OCI-LY1 (cell line): ENCODE data around the gene SCRN2.
A peak's percentile ranks its signal among the peaks of the same experiment; 100 is the strongest.

Experiments
- H2AFZ ChIP-seq: fragments of 200-600 bp; sonication (generic), shearing (Covaris generic); 2 replicates; pipeline ENCODE4 v1.6.0; 2014; ENCODE audit warnings: antibody characterized with exemption, mild to moderate bottlenecking, low read length
- H3F3A ChIP-seq: fragments of 200-600 bp; sonication (generic), shearing (Covaris generic); 2 replicates; pipeline ENCODE4 v1.6.0; 2014; ENCODE audit warnings: mild to moderate bottlenecking, antibody characterized with exemption, low read length, moderate library complexity; ENCODE audit not compliant: insufficient read depth
- H3K27ac ChIP-seq: fragments of 200-600 bp; sonication (generic); 2 replicates; pipeline ENCODE4 v1.5.1; 2014; ENCODE audit warnings: low read length, mixed run types, mild to moderate bottlenecking, low read depth; ENCODE audit not compliant: poor library complexity, severe bottlenecking
- H3K27me3 ChIP-seq: fragments of 200-600 bp; sonication (generic); 2 replicates; pipeline ENCODE4 v1.6.0; 2014; ENCODE audit warnings: antibody characterized with exemption, mild to moderate bottlenecking, low read length, moderate library complexity; ENCODE audit not compliant: insufficient read depth
- H3K36me3 ChIP-seq: fragments of 200-600 bp; sonication (generic); 2 replicates; pipeline ENCODE4 v1.6.1; 2014; ENCODE audit warnings: mild to moderate bottlenecking, antibody characterized with exemption, low read length, moderate library complexity, mixed read lengths; ENCODE audit not compliant: insufficient read depth
- H3K4me1 ChIP-seq: fragments of 200-600 bp; sonication (generic); 2 replicates; pipeline ENCODE4 v1.5.1; 2014; ENCODE audit warnings: mild to moderate bottlenecking, low read length, moderate library complexity; ENCODE audit not compliant: insufficient read depth, severe bottlenecking
- H3K4me2 ChIP-seq: fragments of 200-600 bp; sonication (generic), shearing (Covaris generic); 2 replicates; pipeline ENCODE4 v1.6.1; 2014; ENCODE audit warnings: low read length
- H3K4me3 ChIP-seq: fragments of 200-600 bp; sonication (generic); 2 replicates; pipeline ENCODE4 v1.5.1; 2014; ENCODE audit warnings: low read length, low read depth, mild to moderate bottlenecking, mixed read lengths; ENCODE audit not compliant: poor library complexity, severe bottlenecking
- H3K79me2 ChIP-seq: fragments of 200-600 bp; shearing (Covaris generic); 2 replicates; pipeline ENCODE4 v1.6.1; 2016; ENCODE audit warnings: mixed run types, low read length, mixed read lengths; ENCODE audit not compliant: insufficient read depth
- H3K9ac ChIP-seq: fragments of 200-600 bp; sonication (generic), shearing (Covaris generic); 2 replicates; pipeline ENCODE4 v1.6.1; 2014; ENCODE audit warnings: mild to moderate bottlenecking, low read length, mixed read lengths
- H3K9me2 ChIP-seq: fragments of 200-600 bp; sonication (generic), shearing (Covaris generic); 2 replicates; pipeline ENCODE4 v1.6.1; 2014; ENCODE audit warnings: low read depth, mild to moderate bottlenecking, low read length, mixed read lengths
- H3K9me3 ChIP-seq: fragments of 200-600 bp; shearing (Covaris generic); 2 replicates; pipeline ENCODE4 v1.6.1; 2014; ENCODE audit warnings: low read length, mixed read lengths
- H4K20me1 ChIP-seq: fragments of 200-600 bp; sonication (generic), shearing (Covaris generic); 2 replicates; pipeline ENCODE4 v1.6.0; 2016; ENCODE audit warnings: mild to moderate bottlenecking, low read length; ENCODE audit not compliant: insufficient read depth
- CTCF ChIP-seq: fragments of 200-600 bp; sonication (generic), shearing (Covaris generic); IDR thresholded peaks from 2 replicates; pipeline ENCODE4 v1.5.1; 2017; ENCODE audit warnings: mild to moderate bottlenecking, antibody characterized with exemption, low read length, moderate library complexity, mixed read lengths
- EZH2 ChIP-seq: fragments of 200-600 bp; sonication (generic), shearing (Covaris generic); IDR thresholded peaks from 2 replicates; pipeline ENCODE4 v1.8.0; 2017; ENCODE audit warnings: borderline replicate concordance, mixed run types, mild to moderate bottlenecking, antibody characterized with exemption, low read length, moderate library complexity, mixed read lengths

Gene SCRN2

GRCh38 chr17:47844814-47845715, 4.0 kb upstream of the SCRN2 start:
- no peaks in the 10 kb centered on the region; the same call in 1 of the 2 replicates for H3K27me3 ChIP-seq
- no peak overlapping the region for H3K4me2 ChIP-seq
- H3K9me3 ChIP-seq: no peaks in the 10 kb centered on the region
- H4K20me1 ChIP-seq: no peaks in the 10 kb centered on the region
- H3K9me2 ChIP-seq: no peaks in the 10 kb centered on the region
- no peak overlapping the region for H2AFZ ChIP-seq
- no peak overlapping the region for H3K9ac ChIP-seq
- H3K79me2 ChIP-seq: no peaks in the 10 kb centered on the region
- H3K27ac ChIP-seq: no peak overlapping the region
- H3F3A ChIP-seq: no peaks in the 10 kb centered on the region
- H3K36me3 ChIP-seq: no peaks in the 10 kb centered on the region
- H3K4me3 ChIP-seq: no peak overlapping the region
- H3K4me1 ChIP-seq: peaks cover 14% of the 10 kb centered on the region
- TF ChIP-seq EZH2: no peak
- TF ChIP-seq CTCF: peak; percentile 26; the same call in 1 of the 2 replicates

GRCh38 chr17:47844227-47844626, 3.2 kb upstream of the SCRN2 start:
- no peaks in the 10 kb centered on the region for H3K36me3 ChIP-seq
- H3K4me2 ChIP-seq: no peak overlapping the region
- TF ChIP-seq CTCF (no peak), EZH2 (no peak)
- H3K9me3 ChIP-seq: no peaks in the 10 kb centered on the region
- H3F3A ChIP-seq: no peaks in the 10 kb centered on the region
- no peaks in the 10 kb centered on the region for H3K9me2 ChIP-seq
- no peak overlapping the region for H3K9ac ChIP-seq
- H2AFZ ChIP-seq: no peak overlapping the region
- no peaks in the 10 kb centered on the region for H4K20me1 ChIP-seq
- H3K79me2 ChIP-seq: no peaks in the 10 kb centered on the region
- no peak overlapping the region for H3K4me3 ChIP-seq
- H3K4me1 ChIP-seq: peaks cover 19% of the 10 kb centered on the region
- H3K27me3 ChIP-seq: no peaks in the 10 kb centered on the region; the same call in 1 of the 2 replicates
- no peak overlapping the region for H3K27ac ChIP-seq

- no peak overlapping the region for H3K27ac ChIP-seq
- no peak overlapping the region for H3K4me2 ChIP-seq
- H3K9ac ChIP-seq: no peak overlapping the region
- H3K4me3 ChIP-seq: no peak overlapping the region
- H3K9me3 ChIP-seq: no peaks in the 10 kb centered on the region
- H3K4me1 ChIP-seq: peaks cover 19% of the 10 kb centered on the region
- no peaks in the 10 kb centered on the region for H3K36me3 ChIP-seq
- H3K27me3 ChIP-seq: no peaks in the 10 kb centered on the region
- TF ChIP-seq EZH2 (no peak), CTCF (no peak; the same call in 1 of the 2 replicates)
- no peaks in the 10 kb centered on the region for H3K9me2 ChIP-seq
- no peaks in the 10 kb centered on the region for H3F3A ChIP-seq
- no peaks in the 10 kb centered on the region for H4K20me1 ChIP-seq
- H2AFZ ChIP-seq: no peak overlapping the region
- no peaks in the 10 kb centered on the region for H3K79me2 ChIP-seq
Observed at GRCh38 chr17:47843391-47843730, 2.3 kb upstream of the SCRN2 start.
